ENCODE measurements around the gene RPL39L.

Gene RPL39L

DNA sequence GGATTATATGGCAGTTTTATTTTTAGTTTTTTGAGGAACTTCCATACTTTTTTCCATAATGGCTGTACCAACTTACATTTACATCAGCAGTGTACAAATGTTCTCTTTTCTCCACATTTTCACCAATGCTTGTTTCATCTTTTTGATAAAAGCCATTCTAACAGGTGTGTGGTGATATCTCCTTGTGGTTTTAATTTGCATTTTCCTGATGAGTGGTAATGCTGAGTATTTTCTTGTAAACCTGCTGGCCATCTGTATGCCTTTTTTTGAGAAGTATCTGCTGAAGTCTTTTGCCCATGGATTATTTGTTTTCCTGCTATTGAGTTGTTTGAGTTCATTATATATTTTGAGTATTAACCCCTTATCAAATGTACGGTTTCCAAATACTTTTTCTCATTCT lies 50.6 kb downstream of the RPL39L start:
- DNase-seq = no peak

DNA sequence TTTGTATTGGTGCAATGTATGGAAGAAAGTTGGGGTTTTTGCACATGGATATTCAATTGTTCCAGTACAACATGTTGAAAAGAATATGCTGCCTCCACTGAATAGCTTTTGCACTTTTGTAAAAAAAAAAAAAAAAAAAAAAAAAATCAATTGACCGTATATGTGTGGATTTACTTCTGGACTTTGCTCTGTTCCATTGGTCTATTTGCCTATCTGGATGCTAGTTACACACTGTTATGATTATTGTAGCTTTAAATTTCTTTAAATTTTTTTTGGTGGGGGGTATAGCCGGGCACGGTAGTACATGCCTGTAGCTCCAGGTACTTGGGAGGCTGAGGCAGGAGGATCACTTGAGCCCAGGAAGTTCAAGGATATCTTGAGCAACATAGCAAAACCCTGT lies 52.5 kb downstream of the RPL39L start:
- DNase-seq = no peak

DNA sequence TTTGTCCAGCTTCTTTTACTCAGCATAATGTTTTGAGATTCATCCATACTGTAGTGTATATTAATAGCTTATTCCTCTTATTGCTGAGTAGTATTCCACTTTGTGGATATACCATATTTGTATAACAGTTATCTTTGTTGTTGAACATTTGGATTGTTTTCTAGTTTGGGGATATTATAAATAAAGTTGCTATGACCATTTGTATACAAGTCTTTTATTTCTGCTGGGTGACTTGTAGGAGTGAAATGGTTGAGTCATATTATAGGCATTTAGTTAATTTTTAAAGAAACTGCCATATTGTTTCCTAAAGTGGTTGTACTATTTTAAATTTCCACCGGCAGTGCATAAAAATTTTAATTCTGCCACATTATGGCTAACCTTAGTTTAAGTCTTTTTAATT lies 53.4 kb downstream of the RPL39L start:
- DNase-seq = no peak

DNA sequence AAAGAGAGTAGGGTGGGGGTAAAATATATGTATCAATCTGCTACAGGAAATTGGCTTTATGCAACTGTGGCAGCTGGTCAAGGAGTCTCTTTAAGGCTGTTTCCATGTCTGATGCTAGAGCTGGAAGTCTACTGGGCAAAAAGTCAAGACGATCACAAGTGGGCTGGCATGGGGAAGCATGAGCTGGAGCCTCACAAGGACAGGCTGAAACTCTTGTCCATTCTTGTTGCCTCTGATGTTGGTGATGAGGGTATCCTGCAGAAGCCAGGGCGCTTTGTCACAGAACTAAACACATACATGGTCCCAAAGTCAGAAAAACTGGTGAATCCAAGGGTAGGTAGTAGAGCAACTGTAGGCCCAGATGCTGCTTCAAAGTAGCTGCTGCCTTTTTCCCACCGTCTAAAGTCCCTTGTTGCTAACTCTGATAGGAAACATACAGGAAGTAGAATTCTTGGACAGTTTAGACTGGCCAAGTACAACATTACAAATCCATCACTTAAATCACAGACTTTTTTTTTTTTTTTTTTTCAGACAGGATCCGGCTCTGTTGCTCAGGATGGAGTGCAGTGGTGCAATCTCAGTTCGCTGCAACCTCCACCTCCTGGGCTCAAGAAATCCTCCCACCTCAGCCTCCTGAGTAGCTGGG lies 54.2 kb downstream of the RPL39L start:
- no peak for DNase-seq

DNA sequence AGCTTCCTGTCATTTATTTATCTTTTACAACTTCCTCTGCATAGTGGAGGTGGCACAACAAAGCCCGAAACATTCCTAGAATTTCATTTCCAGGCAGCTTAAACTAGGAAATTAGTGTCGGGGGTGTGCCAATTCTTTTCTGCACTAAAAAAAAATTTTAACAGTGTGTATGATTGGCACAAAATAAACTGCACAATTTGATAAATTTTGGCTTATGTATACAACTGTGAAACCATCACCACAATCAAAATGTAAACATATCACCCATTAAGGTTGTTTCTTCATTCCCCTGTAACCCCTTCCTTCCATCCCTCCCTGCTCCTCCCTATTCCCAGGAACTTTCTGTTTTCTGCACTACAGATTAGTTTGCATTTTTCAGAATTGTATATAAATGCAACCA lies 54.7 kb downstream of the RPL39L start:
- DNase-seq = no peak

DNA sequence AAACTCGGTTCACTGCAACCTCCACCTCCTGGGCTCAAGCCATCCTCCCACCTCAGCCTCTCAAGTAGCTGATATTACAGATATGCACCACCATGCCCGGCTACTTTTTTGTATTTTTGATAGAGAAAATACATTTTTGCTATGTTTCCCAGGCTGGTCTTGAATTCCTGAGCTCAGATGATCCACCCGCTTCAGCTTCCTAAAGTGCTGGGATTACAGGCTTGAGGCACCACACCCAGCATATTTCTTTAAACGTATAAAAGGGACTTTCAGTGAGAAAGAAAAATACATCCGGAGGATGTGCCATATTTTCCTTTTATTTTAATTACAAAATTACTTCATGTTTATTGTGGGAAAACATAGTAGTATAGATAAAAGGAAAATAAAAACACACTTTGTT lies 55.2 kb downstream of the RPL39L start:
- DNase-seq = no peak

DNA sequence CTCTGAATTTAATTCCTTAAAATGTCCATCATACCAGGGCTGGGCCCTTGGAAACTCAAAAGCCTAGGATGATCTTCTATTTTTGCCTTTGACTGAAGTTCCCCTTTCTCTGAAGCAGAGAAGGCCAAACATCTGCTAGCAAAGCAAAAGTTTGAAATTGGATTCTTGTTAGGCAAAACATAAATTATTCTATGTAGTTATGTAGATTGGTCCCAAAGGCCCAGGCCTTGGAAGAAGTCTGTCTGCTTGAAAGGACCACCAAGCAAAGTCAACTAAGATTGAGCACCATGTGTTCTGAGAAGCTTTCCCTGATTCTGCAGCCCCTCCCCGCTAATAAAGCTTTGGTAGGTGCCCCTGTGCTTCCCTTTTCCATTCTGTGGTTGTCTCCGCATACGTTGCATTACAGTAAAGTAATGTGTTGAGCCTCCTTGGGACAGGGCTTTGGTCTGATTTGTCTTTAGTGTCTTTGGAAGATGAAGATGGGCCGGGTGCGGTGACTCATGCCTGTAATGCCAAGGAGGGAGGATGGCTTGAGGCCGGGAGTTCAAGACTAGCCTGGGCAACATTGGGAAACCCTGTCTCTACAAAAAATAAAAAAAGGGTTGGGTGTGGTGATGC lies 56.4 kb downstream of the RPL39L start:
- DNase-seq = no peak

DNA sequence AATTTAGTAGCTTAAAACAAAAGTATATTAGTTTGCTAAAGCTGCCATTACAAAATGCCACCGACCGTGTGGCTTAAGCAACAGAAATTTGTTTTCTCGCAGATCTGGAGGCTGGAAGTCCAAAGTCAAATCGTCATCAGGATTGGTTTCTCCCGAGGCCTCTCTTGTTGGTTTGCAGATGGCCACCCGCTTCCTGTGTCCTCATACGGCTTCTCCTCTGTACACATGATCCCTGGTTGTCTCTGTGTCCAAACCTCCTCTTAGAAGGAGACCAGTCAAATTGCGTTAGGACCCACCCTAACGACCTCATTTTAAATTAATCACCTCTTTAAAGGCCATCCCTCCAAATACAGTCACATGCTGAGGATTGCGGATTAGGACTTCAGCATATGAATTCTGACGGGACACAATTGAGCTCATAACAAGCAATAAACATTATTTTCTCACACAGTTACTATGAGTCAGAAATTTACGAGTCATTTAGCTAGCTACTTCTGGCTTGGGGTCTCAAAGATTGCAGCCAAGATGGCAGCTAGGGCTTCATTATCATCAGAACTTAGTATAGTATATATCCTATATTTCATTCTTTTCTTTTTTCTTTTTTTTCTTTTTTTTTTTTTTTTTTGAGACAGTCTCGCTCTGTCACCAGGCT lies 58.4 kb downstream of the RPL39L start:
- no peak for DNase-seq

DNA sequence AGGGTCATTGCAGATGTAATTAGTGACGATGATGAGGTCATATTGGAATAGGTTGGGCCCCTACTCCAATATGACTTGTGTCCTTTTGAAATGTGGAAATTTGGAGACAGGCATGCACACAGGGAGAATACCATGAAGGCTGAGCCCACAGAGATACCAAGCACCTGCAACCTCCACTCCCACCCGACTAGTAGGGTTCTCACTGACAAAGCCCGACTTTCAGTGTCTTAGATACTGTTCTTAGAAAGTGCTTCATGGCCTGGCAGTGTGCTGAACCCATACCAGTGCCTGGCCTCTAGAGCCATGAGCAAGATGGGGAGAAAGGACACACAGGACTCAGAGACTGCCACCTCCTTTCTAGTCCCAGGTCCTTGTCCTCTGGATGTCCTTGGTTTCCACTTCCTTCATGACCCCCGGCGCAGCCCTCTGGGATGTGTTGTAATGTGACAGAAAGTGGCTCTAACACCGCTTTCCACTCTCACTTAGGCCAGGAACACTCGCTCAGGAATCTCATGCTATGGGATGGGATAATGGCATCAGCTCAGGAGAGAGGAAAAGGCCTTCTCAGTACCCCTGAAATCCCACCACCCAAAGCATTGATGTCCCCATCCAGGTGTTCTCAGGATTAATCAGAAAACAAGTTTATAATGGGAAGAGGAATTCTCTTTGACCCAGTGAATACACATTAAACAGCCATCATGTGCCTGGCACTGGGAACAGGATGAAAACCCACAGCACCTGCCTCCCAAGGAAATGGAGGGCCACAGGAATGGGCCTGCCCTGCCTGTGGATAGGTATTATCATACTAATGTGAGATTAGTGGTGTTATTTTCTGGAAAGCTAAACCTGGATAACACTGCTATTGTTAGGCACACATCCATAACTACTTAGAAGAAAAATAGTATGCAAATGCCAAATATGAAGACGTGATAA lies 59.9 kb downstream of the RPL39L start:
- DNase-seq = no peak

DNA sequence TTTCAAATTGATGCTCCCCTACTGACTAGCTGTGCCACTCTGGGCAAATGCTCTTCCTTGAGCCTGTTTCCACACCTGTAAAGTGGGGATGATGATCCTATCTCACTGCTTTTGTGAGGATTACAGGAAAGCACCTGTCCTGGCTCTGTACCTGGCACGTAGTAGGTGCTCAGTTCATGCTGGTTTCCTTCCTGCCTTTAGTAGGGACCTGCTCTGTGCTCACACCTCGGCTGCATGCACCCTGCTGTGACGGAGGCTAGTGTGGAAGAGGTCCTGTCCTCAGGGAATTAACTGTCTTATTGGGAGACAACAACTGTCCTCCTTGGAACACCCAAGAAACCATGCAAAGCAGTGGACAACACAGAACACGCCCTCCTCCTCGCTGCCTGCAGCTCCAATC lies 61.8 kb downstream of the RPL39L start:
- no peak for DNase-seq

DNA sequence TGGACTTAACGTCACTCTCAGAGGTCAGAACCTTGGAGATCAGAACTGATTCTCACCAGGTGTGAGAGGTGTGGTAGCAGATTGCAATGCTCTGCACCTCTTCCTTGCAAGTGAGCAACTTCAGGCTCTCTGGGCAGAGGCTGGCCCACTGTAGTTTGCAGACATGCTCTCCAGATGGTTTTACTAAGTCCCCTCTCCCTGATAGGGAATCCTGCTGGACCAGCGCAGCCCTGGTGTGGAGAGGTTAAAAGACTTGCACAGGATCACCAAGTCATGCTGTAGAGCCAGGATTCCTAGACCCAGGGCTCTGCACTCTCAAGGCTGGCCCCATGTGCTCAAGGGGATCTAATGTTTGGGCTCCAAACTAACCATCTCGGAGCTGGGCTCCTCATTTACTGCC lies 62.2 kb downstream of the RPL39L start:
- DNase-seq = no peak

DNA sequence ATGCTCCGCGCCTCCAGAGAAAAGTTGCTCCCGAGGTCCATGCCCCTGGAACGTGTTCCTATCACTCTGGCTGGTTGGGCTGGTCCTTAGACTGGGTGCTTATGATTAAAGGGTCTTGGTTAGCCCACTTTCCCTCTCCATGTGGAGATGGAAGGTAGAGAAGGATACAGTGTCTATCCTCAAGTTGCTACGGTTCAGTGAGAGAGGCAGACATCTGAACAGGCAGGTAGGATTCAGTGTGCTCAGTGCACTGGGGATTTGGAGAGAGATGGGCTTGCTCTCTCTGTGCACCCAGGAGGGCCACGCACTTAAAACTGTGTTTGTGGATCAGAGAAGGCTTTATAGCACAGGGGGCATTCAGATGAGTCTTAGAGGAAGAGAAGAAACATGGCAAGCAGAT lies 63.0 kb downstream of the RPL39L start:
- DNase-seq = no peak

DNA sequence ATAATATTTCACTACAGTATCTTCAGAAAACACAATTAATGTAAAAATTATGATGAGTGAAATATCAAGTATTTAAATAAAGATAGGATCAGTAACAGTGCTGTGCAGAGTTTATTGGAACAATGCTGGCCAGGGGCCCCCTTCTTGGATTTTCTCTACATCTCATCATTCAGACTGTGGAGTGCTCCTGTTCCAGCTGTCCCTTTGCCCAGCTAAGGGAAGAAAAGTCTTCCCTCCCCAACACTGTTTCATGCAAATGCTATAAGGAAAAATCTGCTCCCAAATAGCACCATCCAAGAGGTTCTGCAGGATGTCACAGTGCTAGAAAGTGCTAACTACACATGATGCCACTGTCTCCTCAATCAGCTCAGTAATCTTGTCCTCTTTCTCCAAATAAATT lies 64.5 kb downstream of the RPL39L start:
- no peak for DNase-seq

DNA sequence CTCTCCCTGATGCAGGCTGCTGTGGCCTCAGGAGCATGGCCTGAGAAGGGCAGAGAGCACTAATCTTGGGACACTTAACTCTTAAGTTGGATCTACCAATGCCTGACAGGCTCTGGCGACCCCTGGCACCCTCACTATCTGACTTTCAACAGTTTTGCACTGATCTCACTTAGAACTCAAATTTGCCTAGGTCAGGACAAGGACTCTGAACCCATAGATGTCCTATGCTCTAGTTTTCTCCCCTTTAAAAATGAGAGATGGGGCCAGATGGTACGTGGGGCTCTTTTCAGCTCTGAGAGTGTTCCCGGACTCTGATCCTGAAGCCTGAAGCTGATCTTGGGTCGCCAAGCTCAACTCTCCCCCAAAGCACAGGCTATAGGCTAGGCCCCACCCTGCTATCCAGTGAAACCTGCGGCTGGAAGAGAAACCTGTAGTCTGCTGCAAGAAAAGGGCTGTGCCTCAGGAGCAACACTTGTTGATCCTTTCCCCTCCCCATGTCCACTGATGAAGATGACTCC lies 65.7 kb downstream of the RPL39L start:
- no peak for DNase-seq

DNA sequence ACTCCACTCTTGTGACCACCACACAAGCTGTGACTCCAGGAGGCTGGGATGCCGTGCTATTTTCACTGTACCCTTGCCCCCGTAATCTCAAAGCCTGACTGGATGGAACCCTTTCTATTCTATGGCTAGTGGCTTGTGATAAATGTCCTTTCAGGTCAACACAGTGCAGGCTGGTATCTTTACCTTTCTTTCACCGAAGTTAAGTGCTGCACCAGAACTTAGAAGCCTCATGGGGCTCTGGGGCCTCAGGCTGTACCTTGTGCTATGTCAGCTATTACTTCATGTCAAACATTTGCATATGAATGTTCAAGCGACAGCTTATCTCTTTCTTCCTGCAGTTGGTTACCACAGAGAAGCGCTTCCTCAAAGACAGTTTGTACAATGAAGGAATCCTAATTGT lies 66.8 kb downstream of the RPL39L start:
- no peak for DNase-seq

DNA sequence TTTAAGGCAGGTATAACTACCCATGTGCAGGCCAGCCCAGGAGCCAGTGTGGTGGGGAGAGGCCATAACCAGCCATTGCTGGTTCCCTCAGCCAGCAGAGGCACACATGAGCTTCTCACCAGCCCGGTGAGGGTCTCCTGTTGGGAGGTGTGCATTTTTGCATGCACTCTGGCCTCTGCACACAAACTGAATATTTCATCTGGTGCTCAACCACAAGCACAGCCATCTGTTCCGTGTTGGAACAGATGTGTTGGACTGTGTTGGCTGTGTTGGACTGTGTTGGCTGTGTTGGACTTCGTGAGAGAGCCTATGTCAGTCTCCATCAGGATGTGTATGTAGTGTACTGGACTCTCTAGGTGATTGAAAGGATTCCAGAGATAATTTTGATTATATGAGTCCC lies 67.2 kb downstream of the RPL39L start:
- DNase-seq = no peak

Measured in activated T-cell treated with anti-CD3 and anti-CD28 coated beads, Interleukin-2, amount 50 U/mL, for 48 hours (primary cell).